Stimulated activated naive CD4-positive, alpha-beta T cell (primary cell): ENCODE results near the gene SCFD2.

ENCODE experiments used
- DNase-seq, 6 experiments: peaks; one replicate each; lab custom pipeline; 2025; lab: John Stamatoyannopoulos, UW

The SCFD2 gene

GRCh38 chr4:52954560-52955170 is 411.2 kb downstream of the SCFD2 start:
- DNase-seq = no peak

DNA sequence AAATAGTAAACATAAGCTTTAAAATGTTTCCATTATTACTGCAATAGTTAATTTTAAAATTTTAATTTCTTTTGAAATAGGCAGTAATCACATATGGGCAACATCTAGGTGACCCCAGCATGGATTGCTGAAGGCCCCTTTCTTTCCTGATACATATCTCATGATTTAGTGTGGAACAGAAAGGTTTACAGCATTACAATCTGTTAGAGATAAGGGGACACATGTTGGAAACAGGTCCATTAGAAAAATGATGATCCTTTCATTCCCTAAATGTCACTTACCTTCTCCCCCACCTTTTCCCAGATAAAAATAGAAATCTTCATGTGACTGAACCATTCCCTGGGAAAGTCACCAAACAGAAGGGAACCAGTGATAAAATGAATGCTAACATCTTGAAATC is 413.3 kb downstream of the SCFD2 start:
- no peak for DNase-seq

DNA sequence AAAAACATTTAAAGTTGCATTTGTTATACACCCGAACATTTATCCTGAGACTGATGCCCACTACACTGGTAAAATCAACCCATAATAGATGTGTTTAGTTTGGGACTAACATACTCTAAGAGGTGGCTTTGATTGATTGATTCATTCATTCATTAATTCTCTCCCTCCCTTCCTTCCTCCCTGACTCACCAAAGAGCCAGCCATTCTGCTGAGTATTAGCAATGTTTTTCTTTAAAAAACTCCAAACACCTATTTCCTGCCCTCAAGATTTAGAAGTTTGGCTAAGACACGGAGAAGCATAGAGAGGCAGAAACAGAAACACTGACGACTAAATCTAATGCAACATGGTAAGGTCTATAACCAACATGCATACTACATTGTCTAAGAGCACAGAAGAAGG is 414.8 kb downstream of the SCFD2 start:
- no peak for DNase-seq

GRCh38 chr4:52950226-52950625 is 415.6 kb downstream of the SCFD2 start:
- no peak for DNase-seq

GRCh38 chr4:52949336-52949735 is 416.5 kb downstream of the SCFD2 start:
- DNase-seq = no peak

GRCh38 chr4:52948057-52948423 is 417.8 kb downstream of the SCFD2 start:
- no peak for DNase-seq

DNA sequence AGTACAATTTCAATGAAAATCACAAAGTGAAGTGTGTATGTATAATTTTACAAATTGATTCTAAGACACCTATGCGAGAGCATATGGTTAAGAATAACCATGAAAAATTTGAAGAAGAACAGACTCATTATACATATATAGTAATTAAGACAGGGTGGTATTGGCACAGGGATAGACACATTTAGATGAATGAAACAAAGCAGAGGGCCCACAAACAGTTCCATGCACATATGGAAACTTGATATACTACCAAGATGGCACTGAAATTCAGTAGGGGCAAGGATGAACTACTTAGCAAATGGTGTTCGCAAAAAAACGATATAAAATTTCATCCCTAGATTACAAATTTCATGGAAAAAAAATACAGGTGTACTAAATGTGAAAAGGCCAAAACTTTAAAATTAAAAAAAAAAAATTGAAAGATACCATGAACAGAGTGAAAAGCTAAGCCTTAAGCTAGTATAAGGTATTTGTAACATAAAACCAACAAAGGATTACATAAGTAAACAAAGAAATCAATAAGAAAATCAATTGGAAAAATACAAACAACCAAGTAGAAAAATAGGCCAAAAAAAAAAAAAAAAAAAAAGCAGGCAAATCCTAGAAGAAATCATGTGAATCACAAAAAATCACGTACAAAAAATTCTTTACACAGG is 418.3 kb downstream of the SCFD2 start:
- DNase-seq = no peak

- no peak for DNase-seq
These were observed 419.0 kb downstream of the SCFD2 start for GRCh38 chr4:52946855-52947254.

GRCh38 chr4:52945982-52946381 is 419.9 kb downstream of the SCFD2 start:
- no peak for DNase-seq

GRCh38 chr4:52945326-52945898 is 420.4 kb downstream of the SCFD2 start:
- no peak for DNase-seq

- DNase-seq = no peak
These were observed 422.2 kb downstream of the SCFD2 start for GRCh38 chr4:52943677-52944076.

- DNase-seq = no peak
These were observed 422.9 kb downstream of the SCFD2 start for GRCh38 chr4:52942936-52943335.

DNA sequence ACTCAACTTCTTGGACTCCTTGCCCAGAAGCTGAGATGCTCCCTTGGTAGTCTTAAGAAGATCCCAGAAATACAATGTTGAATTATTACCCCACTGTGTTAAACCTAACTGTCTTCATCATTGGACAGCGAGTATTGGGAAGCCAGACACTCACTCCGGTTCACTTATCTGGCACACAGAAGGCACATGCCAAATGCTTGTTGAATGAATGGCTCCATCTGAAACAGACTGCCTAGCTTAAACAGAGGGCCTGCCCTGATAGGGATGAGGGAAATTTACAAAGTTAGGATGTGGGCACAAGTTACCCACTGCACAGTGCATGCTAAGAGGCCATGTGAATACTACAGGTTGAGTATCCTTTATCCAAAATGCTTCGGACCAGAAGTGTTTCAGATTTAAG is 424.4 kb downstream of the SCFD2 start:
- no peak for DNase-seq

- no peak for DNase-seq
These were observed 426.1 kb downstream of the SCFD2 start for GRCh38 chr4:52939739-52940138.

- no peak for DNase-seq
These were observed 426.5 kb downstream of the SCFD2 start for GRCh38 chr4:52939325-52939724.

- no peak for DNase-seq
These were observed 428.0 kb downstream of the SCFD2 start for GRCh38 chr4:52937829-52938228.

DNA sequence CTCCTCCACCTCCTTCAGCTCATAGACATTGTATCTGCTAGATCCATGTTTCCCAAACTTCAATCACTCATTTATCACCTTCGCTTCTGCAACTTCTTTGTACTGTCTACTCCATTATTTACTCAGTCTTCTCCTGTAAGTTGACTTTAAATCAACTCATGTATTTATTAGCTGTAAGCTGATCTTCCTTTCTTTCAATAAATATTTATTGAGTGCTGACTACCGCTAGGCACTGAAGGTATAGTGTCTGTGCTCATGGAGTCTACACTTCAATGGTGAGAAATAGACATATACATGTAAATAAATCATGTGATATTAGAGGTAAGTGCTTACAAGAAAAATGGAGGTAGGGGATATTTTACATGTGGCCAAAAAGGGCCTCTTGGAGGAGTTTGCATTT is 429.1 kb downstream of the SCFD2 start:
- DNase-seq = no peak

- DNase-seq = no peak
These were observed 430.5 kb downstream of the SCFD2 start for GRCh38 chr4:52935317-52935716.

DNA sequence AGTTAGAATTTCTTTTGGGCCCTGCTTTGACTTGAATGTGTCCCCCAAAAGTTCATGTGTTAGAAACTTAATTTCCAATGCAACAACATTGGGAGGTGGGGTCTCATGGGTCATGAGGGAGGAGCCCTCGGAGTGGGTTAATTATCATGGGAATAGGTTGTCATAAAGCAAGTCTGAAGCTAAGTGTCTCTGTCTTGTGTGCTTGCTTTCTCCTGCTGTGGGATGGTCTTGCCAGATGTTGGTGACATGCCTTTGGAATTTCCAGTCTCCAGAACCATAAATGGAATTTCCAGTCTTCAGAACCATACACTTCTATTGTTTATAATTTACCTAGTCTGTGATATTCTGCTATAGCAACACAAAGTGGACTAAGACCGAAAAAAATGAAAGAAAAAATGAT is 432.1 kb downstream of the SCFD2 start:
- no peak for DNase-seq

GRCh38 chr4:52932591-52933470 is 433.0 kb downstream of the SCFD2 start:
- DNase-seq = no peak

- DNase-seq = no peak
These were observed 434.6 kb downstream of the SCFD2 start for GRCh38 chr4:52931243-52931642.

GRCh38 chr4:52926196-52926974 is 439.5 kb downstream of the SCFD2 start:
- DNase-seq = no peak
